CD4-positive, alpha-beta T cell treated with Interleukin-4 for 1 hour (primary cell): ENCODE measurements around the gene TACC2.

Source experiments
- DNase-seq, 2 donors: peaks; one replicate each; pipeline ENCODE4 v3.0.0-alpha.2; 2020 to 2022

TACC2 gene

DNA sequence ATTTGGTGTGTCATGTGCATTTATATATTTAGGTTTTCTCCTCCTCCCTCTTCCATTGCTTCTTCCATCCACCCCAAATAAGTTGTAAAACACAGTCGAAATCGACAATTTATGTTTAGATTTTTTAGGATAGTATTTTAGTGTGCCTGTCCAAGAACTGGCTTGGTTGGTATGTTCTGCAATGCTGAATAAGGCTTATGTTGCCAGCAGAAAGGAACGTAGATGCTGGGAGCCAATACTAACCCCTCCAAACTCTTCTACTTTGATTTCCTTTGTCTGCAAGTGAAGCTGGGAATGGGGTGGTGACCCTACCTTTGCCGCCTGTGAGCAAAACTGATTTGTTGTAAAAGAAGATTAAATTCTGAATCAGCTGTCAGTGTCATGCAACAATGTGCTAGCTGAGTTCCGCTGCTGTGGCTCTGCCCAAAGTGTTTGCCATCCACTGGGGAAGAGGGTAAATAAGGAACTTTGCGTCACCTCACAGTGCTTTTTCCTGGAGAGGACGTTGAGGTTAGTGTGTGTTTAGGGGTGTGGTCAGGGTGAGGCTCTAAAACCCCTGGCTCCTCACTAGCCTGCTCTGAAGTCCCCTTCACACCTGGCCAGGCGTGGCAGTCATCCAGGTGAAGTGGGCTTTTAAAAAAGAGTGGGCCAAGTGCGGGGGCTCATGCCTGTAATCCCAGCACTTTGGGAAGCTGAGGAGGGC, 44.4 kb downstream of the TACC2 start:
- no peak for DNase-seq

GRCh38 chr10:122034149-122034756, 45.3 kb downstream of the TACC2 start:
- DNase-seq: no peak

DNA sequence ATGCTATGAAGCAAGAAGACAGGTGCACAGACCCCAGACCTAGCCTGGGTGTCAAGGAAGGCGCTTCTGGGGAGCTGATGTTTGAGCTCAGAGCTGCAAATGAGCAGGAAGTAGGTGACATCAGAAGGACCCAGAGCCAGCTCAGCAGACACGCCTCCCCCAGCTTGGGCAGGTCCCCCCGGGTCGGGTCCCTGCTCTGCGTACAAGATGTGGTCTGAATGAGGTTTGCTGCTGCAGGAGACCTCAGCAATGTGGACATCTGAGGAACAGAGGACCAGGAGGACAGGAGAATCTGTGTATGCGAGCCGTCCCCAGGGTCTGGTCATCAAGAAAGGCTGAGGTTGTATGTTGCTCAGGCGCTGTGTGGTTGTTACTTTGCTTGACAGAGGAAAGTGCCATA, 51.8 kb downstream of the TACC2 start:
- no peak for DNase-seq

DNA sequence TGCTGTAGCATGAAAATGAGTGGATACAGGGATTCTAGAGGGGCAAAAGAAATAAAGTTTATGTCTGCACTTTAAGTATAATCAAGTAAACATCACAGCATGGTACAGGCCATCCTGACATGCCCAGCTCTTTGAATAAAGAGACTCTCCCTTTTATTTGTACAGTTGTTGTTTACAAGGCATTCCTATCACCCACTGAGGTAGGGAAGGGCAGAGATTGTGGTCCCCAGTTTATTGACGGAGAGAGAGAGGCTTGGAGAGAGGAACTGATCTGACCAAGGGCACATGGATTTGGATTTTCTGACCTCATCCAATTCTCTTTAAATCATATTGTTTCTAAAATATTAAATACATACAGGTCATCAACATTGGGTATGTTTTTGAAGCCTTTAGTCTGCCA, 53.9 kb downstream of the TACC2 start:
- no peak for DNase-seq

DNA sequence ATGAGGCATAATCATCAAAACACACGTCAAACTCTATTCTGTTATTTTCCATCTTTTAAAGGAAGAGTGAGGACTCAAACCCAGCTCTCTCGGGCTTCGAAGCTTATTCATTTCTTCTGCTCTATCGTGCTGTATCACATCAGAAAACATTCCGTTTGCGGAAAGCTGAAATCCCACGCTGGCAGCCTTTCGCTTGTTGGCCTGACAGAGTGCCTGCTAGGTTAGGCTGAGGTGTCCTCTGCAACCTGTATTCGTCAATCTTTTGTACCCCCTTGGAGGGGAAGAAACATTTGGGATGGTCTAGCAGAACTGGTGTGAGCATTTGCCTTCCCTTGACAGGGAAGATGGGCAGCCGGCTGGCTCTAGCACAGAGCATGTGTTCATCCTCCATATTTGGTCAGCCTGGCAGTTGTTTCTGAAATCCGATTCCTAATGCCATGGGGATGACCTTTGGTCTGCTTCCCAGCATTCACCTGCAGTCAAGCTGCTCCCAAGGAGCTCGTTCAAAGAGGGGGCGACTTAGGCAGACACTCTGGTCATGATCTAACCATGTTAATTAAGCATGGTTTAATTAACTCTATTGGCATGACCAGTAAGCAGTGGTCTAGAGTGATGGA, 55.2 kb downstream of the TACC2 start:
- DNase-seq: no peak

- no peak for DNase-seq
These were observed 55.8 kb downstream of the TACC2 start for GRCh38 chr10:122044713-122045112.

DNA sequence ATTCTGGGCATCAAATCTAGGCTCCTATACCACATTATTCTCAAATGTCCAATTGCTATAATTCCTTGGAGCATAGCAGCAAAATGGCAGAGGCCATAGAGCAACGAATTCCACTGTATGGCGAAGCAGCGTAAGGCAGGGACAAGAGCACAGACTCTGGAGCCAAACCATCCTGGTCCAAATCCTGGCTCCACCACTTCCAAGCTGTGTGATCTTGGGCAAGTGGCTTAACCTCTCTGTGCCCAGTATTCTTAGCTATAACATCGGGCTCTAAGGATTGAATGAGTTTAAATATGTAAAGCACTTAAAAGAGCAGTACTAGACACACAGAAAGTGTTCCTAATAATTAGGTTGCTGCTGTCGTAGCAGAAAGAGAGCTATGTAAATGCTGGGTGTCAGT, 56.2 kb downstream of the TACC2 start:
- no peak for DNase-seq

GRCh38 chr10:122047560-122047959, 58.6 kb downstream of the TACC2 start:
- DNase-seq: no peak

DNA sequence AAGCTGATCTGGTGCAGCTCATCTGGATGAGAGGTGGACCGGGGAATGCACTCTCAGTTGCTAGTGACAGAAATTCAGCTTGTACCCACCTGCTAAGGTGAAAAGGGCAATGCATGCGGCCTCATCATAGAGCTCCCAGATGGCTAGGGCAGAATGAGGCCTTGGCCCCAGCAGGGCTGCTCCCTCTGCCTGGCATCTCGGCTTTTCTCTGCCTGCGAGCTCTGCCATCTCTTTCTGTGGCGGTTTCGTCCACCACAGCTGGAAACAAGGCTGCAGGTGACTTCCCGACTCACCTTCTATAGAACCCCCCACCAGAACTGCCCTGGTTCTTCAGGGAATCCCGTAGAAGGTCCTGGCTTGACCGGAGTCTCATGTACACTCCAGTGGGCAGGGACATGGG, 60.1 kb downstream of the TACC2 start:
- no peak for DNase-seq

GRCh38 chr10:122050311-122050710, 61.3 kb downstream of the TACC2 start:
- no peak for DNase-seq

DNA sequence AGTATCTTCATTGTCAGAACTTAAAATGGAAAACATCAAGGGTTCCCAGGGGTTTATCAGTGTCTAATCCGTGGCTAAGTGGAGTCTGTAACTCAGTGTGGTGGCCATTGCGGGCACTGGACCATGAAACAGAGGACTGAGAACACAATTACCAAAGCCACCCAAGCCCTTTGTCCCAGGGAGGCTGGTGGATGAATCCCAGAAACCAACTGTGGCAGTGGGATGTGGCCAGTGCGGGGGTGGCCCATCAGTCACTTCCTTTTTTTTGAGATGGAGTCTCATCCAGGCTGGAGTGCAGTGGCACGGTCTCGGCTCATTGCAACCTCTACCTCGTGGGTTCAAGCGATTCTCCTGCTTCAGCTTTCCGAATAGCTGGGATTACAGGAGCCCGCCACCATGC, 61.8 kb downstream of the TACC2 start:
- no peak for DNase-seq

DNA sequence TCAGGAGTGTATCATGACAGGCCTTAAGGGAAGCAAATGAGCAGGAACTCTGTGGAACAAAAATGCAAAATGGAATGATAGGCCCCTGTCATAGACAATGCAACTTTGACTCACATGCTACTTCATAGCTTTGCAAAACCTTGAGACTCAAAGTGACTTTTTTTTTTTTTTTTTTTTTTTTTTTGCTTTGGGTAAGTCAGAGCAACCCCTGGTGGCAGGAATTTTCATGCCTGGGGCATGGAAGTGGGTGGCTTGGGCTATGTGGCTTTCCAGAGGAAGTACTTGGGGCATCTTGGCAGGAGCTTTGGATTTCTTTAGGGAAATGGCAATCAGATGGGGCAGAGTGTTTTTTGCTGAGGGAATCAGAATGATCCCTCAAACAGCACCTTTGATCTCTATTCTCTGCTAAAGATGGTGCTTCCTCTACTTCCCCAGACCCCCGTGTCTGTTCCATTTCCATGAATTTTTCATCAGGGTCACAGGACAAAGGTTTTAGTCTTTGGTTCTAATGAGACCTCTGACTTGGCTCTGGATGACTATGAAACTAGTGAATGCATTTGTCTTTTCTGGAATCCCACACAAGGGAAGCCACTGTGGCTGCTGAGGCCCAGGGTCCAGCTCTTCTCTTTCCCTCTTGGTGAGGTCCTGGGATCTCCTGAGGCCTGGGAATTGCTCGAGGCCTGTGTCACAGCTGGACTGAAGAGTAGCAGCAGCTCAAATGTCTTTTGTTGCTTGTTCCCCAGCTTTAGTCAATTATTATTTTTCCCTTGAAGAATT, 62.8 kb downstream of the TACC2 start:
- DNase-seq: no peak

- no peak for DNase-seq
These were observed 63.7 kb downstream of the TACC2 start for GRCh38 chr10:122052701-122053100.

- no peak for DNase-seq
These were observed 64.4 kb downstream of the TACC2 start for GRCh38 chr10:122053314-122053713.

- no peak for DNase-seq
These were observed 65.4 kb downstream of the TACC2 start for GRCh38 chr10:122054048-122055025.

DNA sequence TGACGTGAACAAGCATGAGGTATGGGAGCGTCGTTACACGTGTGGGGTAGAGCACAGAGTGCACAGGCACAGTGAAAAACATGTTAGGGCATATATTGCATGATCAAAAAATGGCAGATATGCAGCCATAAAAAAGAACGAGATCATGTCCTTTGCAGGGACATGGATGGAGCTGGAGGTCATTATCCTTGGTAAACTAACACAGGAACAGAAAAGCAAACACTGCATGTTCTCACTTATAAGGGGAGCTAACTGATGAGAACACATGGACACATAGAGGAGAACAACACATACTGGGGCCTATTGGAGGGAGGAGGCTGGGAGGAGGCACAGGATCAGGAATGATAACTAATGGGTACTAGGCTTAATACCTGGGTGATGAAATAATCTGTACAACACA, 66.3 kb downstream of the TACC2 start:
- DNase-seq: no peak

DNA sequence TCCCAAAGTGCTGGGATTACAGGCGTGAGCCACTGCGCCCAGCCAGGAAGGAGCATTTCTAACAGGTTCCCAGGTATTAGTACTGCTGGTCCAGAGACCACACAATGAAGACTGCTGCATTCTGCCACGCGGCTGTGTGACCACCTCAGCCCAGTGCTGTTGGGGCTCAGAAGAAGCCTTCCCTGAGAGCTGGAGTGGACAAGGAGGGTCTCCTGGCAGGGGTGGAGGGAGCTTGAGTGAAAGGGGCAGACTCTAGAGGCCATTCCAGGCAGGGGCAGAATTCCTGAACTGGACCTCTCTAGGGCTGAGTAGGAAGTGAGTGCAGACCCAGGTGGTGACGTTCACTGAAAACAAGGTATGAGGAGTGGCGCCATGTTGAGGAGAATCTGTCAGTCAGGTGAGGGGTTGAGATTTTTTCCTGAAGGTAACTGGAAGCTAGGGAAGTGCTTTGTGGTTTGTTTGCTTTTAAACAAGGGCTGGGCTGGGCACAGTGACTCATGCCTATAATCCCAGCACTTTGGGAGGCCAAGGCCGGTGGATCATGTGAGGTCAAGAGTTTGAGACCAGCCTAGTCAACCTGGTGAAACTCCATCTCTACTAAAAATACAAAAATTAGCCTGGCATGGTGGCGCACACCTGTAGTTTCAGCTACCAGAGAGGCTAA, 67.6 kb downstream of the TACC2 start:
- no peak for DNase-seq

- no peak for DNase-seq
These were observed 69.0 kb downstream of the TACC2 start for GRCh38 chr10:122057841-122058413.

DNA sequence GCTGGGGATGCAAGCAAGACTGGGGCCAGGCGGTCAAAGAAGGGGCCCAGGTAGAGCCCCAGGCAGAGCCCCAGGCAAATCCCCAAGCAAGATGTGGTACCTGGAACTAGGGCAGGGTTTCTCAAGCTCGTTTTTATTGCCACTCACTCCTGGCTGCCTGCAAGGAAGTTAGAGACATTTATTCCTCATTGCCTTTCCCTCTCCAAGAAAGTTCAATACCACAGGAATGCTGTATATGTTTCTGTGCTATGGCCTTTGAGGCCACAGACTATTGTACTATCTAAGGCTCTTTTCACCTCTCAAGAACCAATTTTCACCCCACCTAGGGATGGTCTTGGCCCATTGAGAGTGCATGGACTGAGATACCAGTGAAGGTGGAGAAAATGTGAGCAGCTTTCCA, 71.3 kb downstream of the TACC2 start:
- no peak for DNase-seq

DNA sequence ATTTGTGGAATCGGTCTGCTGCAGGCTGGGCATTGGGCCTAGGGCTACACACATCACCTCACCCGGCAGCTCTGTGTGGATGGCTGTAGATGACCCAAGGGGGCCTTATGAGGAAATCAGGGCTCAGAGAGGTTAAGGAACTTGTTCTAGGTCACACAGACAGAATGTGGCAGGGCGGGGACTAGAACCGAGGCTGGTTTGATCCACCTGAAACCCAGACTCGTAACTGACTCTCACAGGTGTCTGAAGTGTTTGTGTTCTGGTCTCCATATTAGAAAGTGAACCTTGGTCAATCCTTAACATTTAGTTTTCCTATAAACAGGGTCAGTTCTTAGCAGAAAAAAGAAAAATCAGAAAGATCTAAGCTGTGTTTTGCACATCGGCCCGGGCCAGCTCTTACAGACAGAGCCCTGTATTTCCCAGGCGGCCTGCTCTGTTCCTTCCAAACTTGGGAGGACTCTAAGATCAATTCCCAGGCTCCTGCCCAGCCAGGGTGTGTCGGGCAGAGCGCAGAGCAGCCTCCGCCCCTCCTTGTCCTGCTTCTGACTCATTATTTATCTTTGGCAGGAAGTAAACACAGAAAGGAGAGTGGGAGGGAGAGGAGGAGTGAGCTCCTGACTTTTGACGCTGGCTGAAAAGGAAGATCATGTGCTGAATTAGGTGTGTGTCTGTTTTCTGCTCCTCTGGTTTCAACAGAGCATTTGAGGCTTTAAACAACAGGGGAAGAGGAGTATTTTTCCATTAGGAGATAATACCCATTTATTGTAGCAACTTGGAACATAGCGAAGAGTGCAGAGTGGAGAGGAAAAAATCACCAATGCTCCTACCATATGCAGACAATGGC, 74.1 kb downstream of the TACC2 start:
- no peak for DNase-seq
